Activated CD8-positive, alpha-beta memory T cell treated with anti-CD3 and anti-CD28 coated beads, Interleukin-2, amount 50 U/mL, for 4 hours (primary cell): Measurements from ENCODE around the gene ACTL6B.

Experiments
- DNase-seq: peaks from one replicate; pipeline ENCODE4 v3.0.0-alpha.2; 2020

ACTL6B gene

DNA sequence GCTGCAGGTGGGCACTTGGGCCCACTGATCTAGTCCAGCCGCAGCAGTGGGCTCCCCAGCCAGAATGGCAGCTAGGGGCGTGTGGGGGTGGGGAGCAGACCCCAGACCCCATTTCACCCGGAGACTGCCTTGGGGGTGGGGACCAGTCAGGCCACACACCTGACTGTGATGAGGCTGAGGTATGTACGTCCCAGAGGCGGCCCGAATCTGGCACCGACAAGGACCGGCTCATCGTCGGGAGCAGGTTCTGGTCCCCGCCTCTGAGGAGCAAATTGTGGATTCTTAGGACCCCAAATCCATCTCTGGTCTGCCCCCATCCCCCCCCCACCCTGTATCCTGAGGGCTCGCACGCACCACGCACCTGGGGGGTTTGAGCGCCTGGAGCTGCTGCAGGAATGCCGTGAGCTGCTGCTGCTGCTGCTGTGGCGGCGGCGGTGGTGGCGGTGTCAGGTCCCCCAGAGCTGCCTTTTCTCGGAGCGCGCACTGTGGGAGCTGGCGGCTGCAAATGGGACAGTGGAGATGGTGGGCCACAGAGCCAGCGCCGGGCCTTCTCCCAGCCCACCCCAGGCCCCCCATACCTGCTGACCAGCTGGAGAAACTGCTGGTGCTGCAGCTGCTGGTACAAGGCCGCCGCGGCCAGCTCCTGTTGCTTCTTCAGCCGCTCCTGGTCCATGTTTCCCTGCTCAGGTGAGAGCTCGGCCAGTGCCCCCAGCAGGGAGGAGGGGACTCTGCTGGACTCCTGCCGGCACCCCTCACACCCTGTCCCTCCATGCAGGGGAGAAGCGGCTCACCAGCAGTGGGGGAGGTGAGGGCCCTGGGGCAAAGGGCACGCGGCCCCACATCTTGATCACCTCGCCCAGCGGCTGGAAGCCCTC, 27.6 kb upstream of the ACTL6B start:
- DNase-seq, result no peak

DNA sequence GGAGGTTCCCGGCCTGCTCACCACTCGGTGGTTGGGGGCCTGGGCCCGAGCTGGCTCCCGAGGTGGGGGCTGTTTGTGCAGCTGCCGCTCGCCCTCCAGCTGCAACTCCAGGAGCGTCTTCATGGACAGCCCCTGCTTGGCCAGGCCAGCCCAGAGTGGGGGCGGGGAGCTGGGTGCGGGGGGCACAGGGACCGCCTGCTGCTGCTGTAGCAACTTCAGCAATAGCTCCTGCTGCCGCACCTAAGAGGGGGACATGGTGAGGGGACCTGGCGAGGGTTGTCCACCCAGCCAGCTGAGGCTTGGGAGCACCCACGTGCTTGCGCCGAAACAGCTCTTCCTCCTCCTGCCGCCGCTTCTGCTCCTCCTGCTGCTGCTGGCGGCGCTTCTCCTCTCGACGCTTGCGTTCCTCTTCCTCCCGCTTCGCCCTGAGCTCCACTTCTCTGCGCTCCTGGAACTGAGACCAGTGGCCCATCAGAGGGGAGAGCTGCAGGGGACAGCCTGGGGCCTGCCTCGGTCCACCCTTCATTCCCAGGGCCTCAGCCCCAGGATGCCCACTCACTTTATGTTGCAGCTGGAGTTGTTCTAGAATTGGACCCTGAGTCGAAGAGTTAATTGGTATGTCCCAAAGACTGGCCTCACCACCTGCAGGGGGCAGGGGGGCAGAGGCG, 26.9 kb upstream of the ACTL6B start:
- no peak for DNase-seq

GRCh38 chr7:100682228-100682741, 26.0 kb upstream of the ACTL6B start:
- DNase-seq, result no peak

DNA sequence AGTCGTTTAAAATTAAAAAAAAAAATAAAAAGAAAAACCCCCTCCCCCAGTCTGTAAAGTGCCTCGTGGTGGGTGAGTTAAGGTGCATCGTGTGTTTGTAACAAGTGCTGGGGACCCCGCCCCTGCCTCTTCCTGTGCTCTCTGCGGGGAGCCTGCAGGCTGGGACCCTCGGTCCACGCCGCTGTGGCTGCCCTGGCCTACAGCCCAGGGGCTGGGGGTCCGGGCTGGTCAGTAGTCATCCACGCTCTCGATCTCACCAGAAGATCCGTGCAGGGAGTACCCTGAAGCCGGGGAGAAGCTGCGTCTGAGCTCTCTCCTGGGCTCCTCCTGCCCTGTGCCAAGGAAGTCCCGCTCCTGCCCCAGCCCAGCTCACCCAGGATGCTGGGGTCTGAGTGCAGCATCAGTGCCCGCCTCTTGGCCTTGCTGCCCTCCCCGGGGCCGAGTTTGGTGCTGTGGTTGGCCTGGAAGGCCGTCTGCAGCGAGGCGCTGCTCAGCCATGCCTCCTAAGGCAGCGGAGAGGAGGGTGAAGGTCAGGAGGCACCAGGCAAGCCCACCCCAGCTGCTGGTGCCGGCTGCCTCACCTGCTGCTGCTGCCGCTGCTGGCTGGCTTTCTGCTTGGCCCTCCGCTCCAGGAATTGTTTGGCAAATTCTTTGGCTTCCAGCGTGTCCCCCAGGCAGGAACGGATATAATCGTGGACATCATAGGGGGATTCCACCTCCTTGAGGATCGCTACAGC, 25.4 kb upstream of the ACTL6B start:
- no peak for DNase-seq

DNA sequence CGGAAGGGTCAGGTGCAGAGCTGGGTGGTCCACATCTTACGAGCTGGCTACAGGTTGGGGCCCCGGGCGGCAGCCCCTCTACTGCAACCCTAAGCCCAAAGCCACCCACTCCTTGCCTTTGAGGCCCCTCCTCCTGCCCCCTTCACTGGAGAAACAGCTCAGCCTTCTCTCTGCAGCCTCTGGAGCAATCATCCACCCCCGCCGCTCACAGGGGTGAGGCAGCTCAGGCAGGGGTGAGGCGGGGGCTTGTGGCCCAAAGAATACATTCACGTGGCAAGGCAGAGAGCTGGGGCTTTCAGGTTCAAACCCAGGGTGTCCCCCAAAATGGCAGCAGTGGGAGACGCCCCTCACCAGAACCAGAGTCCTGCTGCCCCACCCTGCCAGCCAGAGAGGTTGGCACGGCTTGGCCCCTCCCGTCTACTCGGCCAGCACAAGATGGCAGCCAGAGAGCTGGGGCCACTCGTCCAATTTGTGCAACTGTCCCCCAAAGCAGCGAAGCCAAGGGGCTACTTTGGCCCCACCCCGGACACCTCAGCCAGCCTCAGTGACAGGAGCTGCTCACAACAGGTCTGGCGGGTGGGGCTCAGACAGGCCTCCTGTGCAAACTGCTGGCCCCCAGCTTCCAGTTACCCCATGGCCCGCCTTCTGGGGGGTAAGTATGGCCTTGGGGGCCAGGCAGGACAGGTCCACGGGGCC, 24.5 kb upstream of the ACTL6B start:
- DNase-seq, result no peak

- no peak for DNase-seq
Measured at GRCh38 chr7:100679927-100680575, 23.8 kb upstream of the ACTL6B start.

DNA sequence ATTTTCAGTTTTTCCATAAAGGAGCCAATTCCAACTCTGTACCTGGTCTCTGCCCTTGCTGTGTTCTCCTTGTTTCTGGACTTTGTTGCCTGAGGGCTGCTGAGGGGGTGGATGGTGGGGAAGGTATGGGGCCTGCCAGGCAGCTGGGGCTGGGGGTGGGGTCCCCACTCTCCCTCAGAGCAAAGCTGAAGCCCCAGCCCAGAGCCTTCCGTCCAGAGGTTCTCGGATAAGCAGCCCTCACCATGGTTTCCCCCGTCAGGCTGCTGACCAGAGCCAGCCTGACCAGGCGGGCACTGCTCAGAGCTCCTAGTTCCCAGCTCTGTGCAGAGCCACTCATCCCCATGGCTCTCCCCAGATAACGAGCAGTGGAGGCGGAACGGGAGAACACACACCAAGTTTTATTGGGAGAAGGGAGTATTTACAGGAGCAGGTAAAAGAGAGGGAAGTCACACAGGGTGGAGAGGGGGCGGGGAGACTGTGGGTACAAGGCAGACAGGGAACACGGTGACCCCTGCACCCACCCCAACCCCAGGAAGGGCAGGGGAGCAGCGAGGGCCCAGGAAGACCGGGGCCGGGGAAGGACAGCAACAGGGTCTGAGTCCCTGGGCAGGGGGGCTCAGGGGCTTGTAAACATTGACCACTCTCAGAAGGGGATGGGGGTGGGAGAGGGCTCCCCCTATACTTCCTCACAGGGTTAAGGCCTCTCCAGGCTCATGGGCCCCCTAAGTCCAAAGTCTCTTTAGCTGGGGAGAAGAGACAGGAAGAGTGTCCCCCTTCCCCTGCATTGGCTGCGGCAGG, 23.1 kb upstream of the ACTL6B start:
- no peak for DNase-seq

GRCh38 chr7:100678291-100678984, 22.2 kb upstream of the ACTL6B start:
- no peak for DNase-seq

GRCh38 chr7:100677308-100678267, 21.3 kb upstream of the ACTL6B start:
- no peak for DNase-seq

GRCh38 chr7:100676501-100677306, 20.5 kb upstream of the ACTL6B start:
- no peak for DNase-seq

DNA sequence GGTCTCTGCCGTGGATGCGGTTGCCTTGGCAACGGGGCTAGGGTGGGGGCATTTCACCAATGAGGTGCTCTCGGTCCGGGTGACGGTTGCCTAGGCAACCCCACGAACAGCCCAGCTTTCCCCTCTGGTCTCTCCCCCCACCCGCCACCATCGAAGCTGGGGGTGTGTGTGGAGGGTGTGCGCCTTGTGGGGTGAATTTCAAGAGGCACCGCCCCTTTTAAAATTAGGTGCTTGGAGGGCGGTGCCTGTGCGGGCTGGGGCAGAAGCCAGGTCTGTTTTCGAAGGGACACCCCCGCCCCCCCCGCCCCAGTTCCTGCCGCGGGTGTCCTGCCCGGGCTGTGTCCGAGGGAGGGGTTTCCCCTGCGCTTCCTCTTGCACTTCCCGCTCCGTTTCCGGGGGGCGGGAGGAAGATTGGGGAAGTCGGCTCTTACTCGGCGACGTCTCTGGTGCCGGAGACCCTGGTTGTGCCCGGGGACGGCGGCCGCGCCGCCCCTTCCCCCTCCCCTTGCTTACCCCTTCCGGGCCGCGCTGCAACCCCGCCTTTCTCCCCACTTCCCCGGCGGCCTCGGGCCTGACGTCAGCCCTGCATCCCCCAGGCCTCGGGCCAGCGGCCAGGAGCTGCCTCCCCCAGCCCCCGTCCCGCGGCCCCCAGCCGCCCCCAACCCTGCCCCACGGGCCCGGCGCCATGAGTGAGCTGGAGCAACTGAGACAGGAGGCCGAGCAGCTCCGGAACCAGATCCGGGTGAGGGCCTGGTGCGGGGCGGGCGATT, 19.5 kb upstream of the ACTL6B start:
- peak; percentile 82 for DNase-seq

GRCh38 chr7:100675105-100675451, 18.8 kb upstream of the ACTL6B start:
- DNase-seq, result peak; percentile 45

DNA sequence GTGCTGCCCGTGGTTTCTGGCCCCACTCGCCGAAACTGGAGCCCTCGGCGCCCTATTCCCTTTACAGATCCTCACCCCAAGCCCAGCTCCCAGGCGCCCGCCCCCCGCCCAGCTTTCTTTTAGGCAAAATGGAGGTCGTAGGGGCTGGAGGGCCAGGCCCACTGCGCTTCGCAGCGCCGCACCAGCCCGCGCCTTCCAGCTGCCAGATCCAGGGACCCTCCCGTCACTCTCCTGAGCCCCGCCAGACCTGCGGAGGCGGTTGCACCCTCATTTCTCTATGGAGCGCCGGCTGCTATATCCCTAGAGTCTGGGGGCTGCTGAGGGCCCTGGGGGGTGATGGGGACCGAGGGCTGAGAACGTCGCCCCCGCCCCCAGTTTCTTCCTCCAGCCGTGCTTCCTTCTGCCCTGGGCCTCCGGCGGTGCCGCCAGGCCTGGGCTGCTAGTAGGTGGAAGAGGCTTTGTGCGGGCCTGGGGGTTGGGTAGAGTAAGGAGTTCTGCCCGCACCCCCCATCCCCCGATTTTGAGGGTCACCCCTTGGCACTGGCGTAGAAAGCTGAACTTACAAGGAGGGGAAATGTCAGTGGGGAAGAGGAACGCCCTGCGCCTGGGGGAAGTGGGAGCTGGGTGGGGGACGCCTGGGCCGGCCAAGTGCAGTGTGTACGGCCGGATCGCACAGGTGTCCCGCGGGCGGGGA, 18.3 kb upstream of the ACTL6B start:
- DNase-seq, result no peak

DNA sequence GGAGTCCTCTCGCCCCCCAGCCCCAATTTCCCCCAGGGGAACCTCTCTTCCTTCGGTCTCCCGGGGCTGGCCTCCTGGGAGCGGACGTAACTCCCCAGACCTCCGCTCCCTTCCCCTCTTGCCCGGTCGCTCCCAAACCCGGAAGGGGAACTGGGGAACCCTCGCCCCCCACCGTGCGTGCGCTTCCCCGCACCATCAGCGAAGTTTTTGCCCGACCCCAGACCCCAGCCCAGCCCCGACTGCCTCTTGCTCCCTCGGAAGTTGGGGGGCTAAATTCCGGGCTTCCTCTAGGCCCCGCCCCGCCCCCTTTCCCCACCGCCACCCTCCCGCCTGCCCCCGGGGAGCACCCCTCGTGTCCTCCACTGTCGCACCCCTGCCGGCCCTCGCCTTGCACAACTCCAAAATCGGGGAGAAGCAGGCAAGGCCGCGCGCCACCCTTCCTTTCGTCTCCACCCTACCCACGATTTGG, 17.7 kb upstream of the ACTL6B start:
- peak; percentile 51 for DNase-seq

DNA sequence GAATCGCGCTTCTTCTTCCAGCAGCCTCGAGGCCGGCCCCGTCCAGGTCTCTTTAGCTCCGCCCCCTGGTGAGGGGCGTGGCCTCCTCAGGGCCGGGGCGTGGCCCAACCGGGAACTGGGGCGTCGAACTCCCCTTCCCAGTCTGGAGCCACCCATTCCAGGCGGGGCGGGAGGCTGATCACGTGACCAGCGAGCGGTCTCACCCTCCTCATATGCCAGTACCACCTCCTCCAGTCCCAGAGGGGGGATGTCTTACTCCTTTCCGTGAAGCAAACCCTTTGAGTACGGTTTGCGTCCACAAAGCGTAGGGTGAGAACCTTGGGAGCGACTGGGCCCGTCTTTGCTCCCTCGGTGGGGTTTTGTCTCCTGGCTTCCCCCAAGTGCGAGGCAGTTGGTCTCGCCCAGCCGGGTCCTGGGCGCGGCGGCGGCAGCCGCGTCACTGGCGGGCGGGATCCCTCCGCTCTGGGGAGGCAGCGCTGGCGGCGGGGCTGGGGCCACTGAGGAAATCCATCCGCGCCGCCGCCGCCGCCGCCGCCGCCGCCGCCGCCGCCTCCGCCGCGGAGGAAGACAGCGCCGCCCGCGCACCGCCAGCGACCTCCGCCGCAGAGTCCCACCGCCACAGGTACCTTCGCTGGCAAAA, 17.2 kb upstream of the ACTL6B start, which contains the start of gene GNB2:
Gene GNB2, plus strand, starts transcription at position 439 of the 640 bp plus-strand sequence. CDS start 2,526 bp downstream, outside the sequence.
- DNase-seq, result peak; percentile 97
